Esophagus muscularis mucosa (tissue), 4 donors: Measurements from ENCODE around the gene ITGAD. TPM values are rescaled to one million over a fixed set of nuclear protein-coding genes. Genes with fewer than 3 reads are reported as not detected.

Experiments used
- DNase-seq: peaks from one replicate; pipeline ENCODE4 v3.0.0-alpha.2; 2017; ENCODE audit errors: extremely low spot score
- H3K27ac ChIP-seq, 4 donors: fragments of 200-600 bp; sonication (generic); replicated peaks in 1 of 4; 1 replicate in 3 of 4; 2 replicates in 1 of 4; pipeline ENCODE4 v1.5.1; 2016 to 2019; ENCODE audit warnings: mild to moderate bottlenecking in 1 of 4
- H3K27me3 ChIP-seq, 4 donors: fragments of 200-600 bp; sonication (generic); one replicate each; pipeline versions ENCODE4 v1.5.1 to v1.6.0; 2016 to 2019
- H3K36me3 ChIP-seq, 4 donors: fragments of 200-600 bp; sonication (generic); one replicate each; pipeline ENCODE4 v1.5.1; 2016 to 2019
- H3K4me1 ChIP-seq, 4 donors: fragments of 200-600 bp; sonication (generic); one replicate each; pipeline ENCODE4 v1.5.1; 2016 to 2019
- H3K4me3 ChIP-seq, 4 donors: fragments of 200-600 bp; sonication (generic); 1 replicate in 2 of 4; 2 replicates in 2 of 4; pipeline ENCODE4 v1.5.1; 2016 to 2019; ENCODE audit warnings: mild to moderate bottlenecking in 4 of 4, moderate library complexity in 1 of 4
- H3K9me3 ChIP-seq, 4 donors: fragments of 200-600 bp; sonication (generic); 1 replicate in 3 of 4; 2 replicates in 1 of 4; pipeline ENCODE4 v1.5.1; 2016 to 2019
- EP300 ChIP-seq: sonication (generic); formaldehyde crosslinking; IDR thresholded peaks from one replicate; pipeline ENCODE4 v1.6.1; 2017; ENCODE audit warnings: antibody characterized with exemption
- POLR2A ChIP-seq: fragments of 450-650 bp; IDR thresholded peaks from one replicate; pipeline ENCODE4 v1.6.1; 2017; ENCODE audit warnings: antibody characterized with exemption, moderate library complexity, mild to moderate bottlenecking, low read depth
- POLR2AphosphoS5 ChIP-seq, 2 donors: sonication (generic); formaldehyde crosslinking; IDR thresholded peaks; one replicate each; pipeline ENCODE4 v1.6.1; 2017; ENCODE audit warnings: antibody characterized with exemption in 2 of 2
- WGBS: methylation state at CpG from one replicate; pipeline ENCODE4 v1.1.5; 2018; 5-methylcytosine and 5-hydroxymethylcytosine counted together
- intact Hi-C: fragments of 100-400 bp; cut with DNase I; formaldehyde crosslinking; loops from one replicate; pipeline ENCODE4 v1.15.1; 2023
- total RNA-seq, 4 donors: library from RNA; depleted of rRNA; stranded (reverse); fragments of >200 nt; gene quantifications; one replicate each; pipeline versions ENCODE4 v1.1.0 to v1.2.1, GENCODE V29; 2016
- TF ChIP-seq, protein P1 (sequence below), 3 experiments: fragments of 200-600 bp in 2 of 3; fragments of 450-650 bp in 1 of 3; sonication (generic) in 2 of 3; IDR thresholded peaks; one replicate each; pipeline ENCODE4 v1.5.1; 2017 to 2019; ENCODE audit warnings: antibody characterized with exemption in 3 of 3, mild to moderate bottlenecking in 2 of 3, moderate library complexity in 1 of 3

ITGAD gene
- total RNA-seq, 4 donors from 2014 or later = 0.50 TPM; not detected in 3

- intact Hi-C loops = no loop called here
- WGBS = 35% methylated on average over 10 of the region's 10 CpGs
- Histone ChIP-seq H3K9me3 (no peaks in the 10 kb centered on the region), H3K36me3 (no peaks in the 10 kb centered on the region), H3K27ac (no peak within 1 kb of the TSS), H3K4me1 (peaks cover 0 to 6% (median 0%) of the 10 kb centered on the region in 4 donors), H3K4me3 (no peak within 1 kb of the TSS), H3K27me3 (peaks cover 0 to 25% (median 0%) of the 10 kb centered on the region in 4 donors)
- TF ChIP-seq, protein P1, sequence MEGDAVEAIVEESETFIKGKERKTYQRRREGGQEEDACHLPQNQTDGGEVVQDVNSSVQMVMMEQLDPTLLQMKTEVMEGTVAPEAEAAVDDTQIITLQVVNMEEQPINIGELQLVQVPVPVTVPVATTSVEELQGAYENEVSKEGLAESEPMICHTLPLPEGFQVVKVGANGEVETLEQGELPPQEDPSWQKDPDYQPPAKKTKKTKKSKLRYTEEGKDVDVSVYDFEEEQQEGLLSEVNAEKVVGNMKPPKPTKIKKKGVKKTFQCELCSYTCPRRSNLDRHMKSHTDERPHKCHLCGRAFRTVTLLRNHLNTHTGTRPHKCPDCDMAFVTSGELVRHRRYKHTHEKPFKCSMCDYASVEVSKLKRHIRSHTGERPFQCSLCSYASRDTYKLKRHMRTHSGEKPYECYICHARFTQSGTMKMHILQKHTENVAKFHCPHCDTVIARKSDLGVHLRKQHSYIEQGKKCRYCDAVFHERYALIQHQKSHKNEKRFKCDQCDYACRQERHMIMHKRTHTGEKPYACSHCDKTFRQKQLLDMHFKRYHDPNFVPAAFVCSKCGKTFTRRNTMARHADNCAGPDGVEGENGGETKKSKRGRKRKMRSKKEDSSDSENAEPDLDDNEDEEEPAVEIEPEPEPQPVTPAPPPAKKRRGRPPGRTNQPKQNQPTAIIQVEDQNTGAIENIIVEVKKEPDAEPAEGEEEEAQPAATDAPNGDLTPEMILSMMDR (IDR thresholded peaks at IDR 0.05) = no peak
- no peak for TF ChIP-seq POLR2A
- no peak for TF ChIP-seq EP300
- TF ChIP-seq POLR2AphosphoS5 (IDR thresholded peaks at IDR 0.05) = no peak
- DNase-seq = peak; percentile 94
These were observed 38.5 kb upstream of the ITGAD start, which contains the start of gene ITGAX for GRCh38 chr16:31354394-31355291. Gene ITGAX (plus strand): TSS chr16:31355176. CDS start chr16:31355255, 79 bp downstream.

DNA sequence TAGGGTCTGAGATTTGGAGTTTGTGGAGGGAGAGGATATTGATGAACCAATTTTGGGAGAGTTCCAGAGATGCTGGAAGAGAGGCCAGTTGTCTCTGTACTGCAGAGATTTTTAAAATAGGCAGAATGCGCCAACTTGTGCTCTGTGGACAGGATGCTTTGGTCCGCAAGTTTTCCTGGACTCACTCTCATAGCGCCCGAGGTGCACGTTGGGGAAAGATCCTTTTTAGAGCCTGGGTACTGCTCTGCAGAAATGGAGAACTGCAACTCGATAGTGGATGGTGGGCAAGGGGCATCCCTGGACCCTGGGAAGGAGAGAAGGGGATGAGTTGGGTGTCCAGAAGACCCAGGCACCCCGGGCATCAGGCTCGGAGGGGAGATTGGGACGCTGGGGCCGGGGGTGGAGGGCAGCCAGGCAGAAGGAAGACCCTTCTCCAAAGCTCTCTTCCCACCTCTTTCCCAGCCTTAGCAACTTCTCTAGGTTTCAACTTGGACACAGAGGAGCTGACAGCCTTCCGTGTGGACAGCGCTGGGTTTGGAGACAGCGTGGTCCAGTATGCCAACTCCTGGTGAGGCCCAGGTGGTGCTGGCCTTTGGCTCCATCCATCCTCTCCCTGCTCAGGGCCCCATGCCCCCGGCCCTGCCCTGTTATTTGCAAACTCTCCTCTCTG is 37.6 kb upstream of the ITGAD start:
- WGBS = 76% methylated on average over 14 of the region's 14 CpGs
- Histone ChIP-seq H3K27ac (no peak overlapping the region), H3K36me3 (no peaks in the 10 kb centered on the region), H3K9me3 (no peaks in the 10 kb centered on the region), H3K4me3 (no peak overlapping the region), H3K27me3 (peaks cover 0 to 21% (median 0%) of the 10 kb centered on the region in 4 donors), H3K4me1 (peaks cover 0 to 6% (median 0%) of the 10 kb centered on the region in 4 donors)
- intact Hi-C loops = no loop called here
- no peak for DNase-seq
- TF ChIP-seq POLR2A = no peak
- TF ChIP-seq, protein P1 (IDR thresholded peaks at IDR 0.05) = no peak
- TF ChIP-seq EP300 = no peak
- TF ChIP-seq POLR2AphosphoS5 (IDR thresholded peaks at IDR 0.05) = no peak

- Histone ChIP-seq H3K9me3 (no peaks in the 10 kb centered on the region), H3K4me1 (peaks cover 0 to 6% (median 0%) of the 10 kb centered on the region in 4 donors), H3K36me3 (no peaks in the 10 kb centered on the region), H3K27me3 (peaks cover 0 to 21% (median under 1%) of the 10 kb centered on the region in 4 donors), H3K4me3 (no peak overlapping the region), H3K27ac (no peak overlapping the region)
- intact Hi-C loops = no loop called here
- TF ChIP-seq POLR2AphosphoS5 (IDR thresholded peaks at IDR 0.05) (no peak), EP300 (no peak), POLR2A (no peak)
- TF ChIP-seq, protein P1 (IDR thresholded peaks at IDR 0.05) = no peak
- DNase-seq = no peak
- 57% methylated on average over 19 of the region's 28 CpGs for WGBS
These were observed 36.4 kb upstream of the ITGAD start for GRCh38 chr16:31356566-31357323.

- no peak for TF ChIP-seq POLR2AphosphoS5 (IDR thresholded peaks at IDR 0.05)
- no peak for TF ChIP-seq POLR2A
- no peak for TF ChIP-seq EP300
- TF ChIP-seq, protein P1 (IDR thresholded peaks at IDR 0.05) = no peak
- Histone ChIP-seq H3K27ac (no peak overlapping the region), H3K27me3 (peaks cover 0 to 21% (median 2%) of the 10 kb centered on the region in 4 donors), H3K4me3 (no peak overlapping the region), H3K36me3 (no peaks in the 10 kb centered on the region), H3K4me1 (peaks cover 0 to 6% (median 0%) of the 10 kb centered on the region in 4 donors), H3K9me3 (no peaks in the 10 kb centered on the region)
- 62% methylated on average over 17 of the region's 18 CpGs for WGBS
- intact Hi-C loops = no loop called here
- DNase-seq = no peak
These were observed 35.6 kb upstream of the ITGAD start for GRCh38 chr16:31357324-31358109.
